HG03442 (cell line): ENCODE data around the gene B9D1.

Source experiments
- ATAC-seq: cut with Tn5 transposase; IDR thresholded peaks from one replicate; pipeline ENCODE4 v1.9.1; 2021; ENCODE audit warnings: mild to moderate bottlenecking, moderate library complexity; ENCODE audit not compliant: unreplicated experiment

B9D1 gene

GRCh38 chr17:19322129-19322505 is 40.4 kb downstream of the B9D1 start:
- ATAC-seq: no peak

DNA sequence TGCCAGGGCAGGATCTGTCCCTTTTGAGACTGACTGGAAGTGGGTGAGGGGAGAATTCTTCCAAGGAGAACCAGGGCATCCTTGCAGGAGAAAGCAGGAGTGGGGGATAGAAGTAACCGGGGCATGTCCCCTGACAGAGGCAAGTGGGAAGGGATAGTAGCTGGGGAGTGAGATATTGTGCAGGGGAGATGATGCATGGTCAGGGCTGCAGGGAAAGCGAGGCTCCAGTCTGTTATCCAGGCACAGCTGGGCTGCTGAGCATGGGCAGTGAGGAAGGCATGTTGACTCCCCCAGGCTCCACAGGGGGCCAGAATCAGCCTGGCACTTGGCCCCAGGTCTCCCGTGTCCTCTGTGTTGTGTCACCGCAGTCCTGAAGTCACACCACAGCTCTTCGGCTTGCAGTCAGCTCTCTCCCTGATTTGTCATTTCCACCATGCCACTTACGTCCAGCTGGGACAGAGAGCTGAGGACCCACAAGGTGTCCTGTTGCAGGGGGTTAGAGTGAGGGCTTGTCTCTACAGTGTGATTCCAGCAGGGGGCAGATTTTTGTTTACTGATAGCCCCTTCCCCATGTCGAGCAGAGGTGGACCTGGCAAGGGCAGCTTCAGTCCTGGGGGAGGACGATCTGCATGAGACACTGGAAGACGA is 40.9 kb downstream of the B9D1 start:
- no peak for ATAC-seq

GRCh38 chr17:19320876-19321275 is 41.6 kb downstream of the B9D1 start:
- no peak for ATAC-seq

DNA sequence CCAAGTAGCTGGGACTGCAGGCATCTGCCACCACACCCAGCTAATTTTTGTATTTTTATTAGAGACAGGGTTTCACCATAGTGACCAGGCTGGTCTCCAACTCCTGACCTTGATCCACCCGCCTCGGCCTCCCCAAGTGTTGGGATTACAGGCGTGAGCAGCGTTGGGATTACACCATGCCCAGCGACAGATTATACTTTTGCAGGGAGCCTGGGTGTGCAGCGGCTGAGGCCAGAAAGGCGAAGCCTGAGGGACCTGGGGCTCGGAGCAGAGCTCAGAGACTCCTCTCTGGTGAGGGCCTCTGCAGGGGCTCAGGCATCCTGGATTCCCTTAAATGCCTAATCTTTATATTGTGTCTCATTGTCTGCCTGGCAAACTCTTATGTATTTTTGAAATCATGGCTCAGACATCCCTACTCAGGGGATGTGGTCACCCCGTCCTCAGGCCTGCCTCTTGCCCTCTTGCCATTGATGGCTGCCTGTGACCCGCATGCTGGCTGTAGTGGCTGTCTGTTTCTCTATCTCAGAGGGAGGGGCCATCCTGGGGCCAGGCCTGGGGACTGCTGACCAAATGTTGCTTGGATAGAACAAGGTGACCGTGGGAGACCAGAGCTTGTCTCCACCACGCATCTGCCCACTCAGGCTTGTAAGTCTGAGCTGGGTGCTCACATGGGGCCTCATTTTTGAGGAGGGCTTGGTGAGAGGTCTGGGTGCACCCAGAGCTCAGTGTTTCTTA is 42.6 kb downstream of the B9D1 start:
- ATAC-seq: no peak

DNA sequence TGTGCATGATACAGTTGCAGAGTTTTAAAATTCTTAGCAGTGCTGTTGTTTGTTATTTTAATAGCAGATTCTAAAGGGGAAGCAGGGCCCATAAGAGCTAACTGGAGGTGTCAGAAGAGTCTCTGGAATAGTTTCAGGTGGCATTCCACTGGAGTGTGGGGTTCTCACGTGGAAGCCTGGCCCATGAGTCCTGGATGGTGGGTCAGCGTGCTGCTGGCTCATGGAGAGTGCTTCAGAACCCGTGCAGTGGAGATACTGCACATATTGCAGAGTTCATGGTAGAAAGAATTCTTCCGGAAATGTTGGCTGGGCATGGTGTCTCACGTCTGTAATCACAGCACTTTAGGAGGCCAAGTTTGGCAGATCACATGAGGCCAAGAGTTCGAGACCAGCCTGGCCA is 43.9 kb downstream of the B9D1 start:
- no peak for ATAC-seq

DNA sequence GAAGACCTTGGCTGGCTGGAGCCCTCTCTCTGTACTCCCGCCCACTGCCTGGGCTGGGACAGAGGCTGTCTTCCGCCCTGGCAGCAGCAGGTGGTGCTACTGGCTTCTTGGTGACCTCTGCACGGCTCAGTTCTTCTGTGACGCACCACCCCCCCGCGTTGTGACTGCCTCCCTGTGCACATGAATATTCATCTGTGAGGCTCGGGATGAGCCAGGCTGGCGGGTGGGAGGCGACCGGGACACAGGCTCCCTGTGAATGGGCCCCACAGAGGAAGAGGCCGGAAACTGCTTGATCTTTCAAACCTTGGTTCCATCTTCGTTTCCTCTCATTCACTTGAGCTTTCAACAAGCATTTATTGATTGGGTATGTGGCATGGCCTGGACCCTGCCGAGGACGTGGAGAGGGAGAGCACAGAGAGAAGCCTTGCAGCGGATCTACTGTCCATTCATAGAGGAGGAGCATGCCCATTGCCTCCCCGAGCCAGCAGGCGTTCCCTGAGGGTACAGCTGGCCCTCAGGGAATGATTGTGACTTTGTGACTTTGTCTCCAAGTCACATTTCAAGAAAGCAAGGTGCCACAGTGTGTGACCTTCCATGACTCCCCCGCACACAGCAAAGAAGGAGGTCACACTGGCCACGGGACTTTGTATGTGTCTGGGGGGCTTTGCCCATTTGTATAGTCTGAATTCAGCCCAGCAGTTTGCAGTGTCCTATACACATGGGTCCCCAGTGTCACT is 45.0 kb downstream of the B9D1 start:
- no peak for ATAC-seq

DNA sequence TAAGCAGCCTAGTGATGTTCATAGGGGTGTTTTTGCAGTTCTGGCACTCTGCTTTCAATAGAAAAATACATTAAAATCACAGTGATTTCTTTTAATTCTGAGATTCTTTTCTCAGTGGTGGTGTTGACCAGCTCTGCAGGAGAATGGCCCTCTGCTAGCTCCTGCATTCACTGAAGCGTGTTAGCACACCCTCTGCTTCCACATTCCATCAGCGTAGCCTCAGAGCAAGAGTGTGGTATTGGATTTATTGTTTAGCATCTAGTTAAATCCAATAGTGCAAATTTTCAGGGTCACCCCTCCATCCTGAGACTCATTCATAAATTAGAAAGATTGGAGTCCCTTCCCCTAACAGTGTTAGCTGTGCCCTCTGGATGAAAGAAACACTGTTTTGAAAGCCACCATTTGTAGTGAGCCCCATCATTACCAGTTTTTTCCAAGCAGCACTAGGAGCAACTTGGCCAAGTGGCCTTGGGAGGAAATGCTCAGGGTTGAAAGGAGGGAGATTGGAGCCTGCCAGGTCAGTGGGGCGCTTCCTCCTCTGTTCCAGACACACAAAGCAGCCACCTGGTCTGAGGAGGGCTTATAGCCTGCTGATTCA is 45.7 kb downstream of the B9D1 start:
- ATAC-seq: no peak

DNA sequence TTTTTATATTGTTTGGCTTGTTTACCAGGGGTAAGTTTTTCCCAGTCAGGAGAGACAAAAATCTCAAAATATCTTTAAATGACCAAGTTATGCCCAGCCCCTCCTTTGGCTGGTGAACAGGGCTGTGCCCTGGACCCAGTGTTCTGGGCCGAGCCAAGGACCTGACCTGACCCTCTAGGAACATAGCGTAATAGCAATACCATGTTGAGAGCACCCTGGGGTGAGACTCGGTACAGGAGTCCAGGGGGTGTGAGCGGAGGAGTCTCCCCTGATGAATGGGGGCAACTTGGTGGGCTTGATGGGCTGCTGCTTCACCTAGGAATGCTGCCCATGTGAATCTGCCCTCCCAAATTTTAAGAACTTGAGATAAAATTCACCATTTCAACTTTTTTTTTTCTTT is 47.4 kb downstream of the B9D1 start:
- ATAC-seq: no peak

DNA sequence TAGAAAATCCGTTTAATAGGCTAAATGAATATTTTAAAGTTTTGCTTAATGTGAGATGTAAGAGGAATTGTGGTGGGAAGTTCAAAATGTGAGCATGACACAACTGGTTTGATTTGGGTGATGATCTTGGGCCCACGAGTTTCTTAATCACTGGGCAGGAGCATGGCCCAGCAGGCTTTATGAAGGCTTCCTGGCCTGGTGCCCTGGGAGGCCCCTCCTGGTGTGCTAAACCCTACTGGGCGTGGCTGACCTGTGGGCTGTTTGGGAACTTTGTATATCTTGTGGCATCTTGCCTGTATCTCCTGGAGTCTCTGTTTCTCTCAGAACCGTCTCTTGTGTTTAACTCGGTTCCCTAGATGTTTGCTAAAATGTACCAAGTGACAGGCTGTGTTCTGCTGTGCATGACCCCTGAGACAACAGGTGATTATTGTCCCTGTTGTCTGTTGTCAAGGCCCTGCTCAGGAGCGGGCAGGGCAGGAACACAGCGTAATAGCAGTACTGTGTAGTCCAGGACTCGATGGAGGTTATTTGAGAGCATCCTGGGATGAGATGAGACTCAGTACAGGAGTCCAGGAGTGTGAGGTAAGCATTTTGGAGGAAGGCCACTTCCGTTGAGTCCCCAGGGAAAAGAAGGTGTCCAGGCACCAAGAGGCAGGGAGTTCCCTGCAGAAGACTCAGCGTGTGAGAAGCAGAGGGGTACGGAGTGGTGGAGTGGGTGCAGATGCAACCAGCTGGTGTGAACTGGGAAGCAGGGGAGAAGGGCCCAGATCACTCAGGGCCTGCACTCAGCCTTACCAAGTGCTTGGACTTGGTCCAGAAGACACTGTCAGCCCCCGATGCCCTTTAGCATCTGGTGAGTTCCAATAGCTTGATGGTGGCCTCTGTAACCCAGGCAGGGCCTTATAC is 48.5 kb downstream of the B9D1 start:
- no peak for ATAC-seq

DNA sequence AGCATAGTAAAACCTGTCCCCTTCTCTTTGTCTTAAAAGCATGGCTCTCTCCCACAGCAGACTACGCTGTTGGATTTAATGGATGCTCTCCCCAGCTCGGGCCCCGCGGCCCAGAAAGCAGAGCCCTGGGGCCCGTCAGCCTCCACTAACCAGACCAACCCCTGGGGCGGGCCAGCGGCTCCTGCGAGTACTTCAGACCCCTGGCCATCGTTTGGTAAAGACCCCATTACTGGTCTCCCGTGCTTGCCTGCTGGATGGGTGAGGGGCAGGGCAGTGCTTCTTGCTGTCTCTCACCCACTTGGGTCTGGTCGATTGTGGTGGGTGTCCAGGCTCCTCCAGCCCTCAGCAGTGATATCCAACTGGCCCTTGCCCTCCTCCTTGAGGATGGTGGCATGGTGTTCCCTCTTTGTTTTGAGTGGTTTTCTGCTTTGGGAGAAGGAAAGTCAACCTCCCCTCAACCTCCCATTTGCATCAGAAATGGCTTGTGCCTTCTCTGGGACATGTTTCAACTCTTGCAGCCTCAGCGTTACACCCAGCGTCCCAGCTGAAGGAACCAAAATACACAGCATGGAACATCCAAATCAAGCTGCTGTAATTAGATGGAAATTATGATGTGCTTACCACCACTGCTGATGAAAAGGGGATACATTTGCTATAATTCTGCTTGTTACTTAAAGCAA is 49.3 kb downstream of the B9D1 start:
- no peak for ATAC-seq

GRCh38 chr17:19312406-19312805 is 50.1 kb downstream of the B9D1 start:
- no peak for ATAC-seq

GRCh38 chr17:19311421-19312215 is 50.9 kb downstream of the B9D1 start:
- no peak for ATAC-seq

DNA sequence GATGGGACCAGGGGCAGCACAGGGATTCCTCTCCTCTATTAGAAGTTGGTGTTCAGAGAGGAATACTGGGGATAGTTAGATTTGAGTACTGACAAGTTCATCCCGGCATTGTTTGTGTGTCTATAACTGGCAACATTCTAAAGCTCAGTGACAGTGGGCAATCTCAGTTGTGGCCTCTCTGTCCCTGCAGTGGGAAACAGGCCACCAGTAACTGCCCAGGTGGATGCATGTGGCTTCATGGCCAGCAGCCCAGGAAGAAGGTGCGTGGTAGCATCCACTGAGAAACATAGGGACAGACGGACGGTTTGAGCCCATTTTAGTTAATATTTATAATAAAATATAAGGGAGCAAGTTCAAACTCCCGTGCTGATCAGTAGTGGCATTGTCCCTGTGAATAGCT is 51.5 kb downstream of the B9D1 start:
- ATAC-seq: no peak

GRCh38 chr17:19310151-19310550 is 52.4 kb downstream of the B9D1 start:
- ATAC-seq: no peak

DNA sequence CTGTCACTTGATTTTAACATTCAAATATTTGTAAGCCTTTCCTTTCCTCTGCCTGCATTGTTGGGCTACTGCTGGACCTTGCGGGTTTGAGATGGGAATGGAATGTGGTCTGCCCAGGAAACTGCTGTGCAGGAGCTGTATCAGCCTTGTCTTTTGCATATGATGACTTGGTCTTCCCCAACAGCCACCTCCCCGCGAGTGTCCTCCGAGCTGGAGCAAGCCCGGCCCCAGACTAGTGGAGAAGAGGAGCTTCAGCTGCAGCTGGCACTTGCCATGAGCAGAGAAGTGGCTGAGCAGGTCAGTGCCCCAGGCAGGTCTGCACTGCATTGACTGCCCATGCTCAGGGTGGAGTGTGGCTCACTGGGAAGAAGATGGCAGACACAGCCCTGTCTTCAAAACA is 52.8 kb downstream of the B9D1 start:
- ATAC-seq: no peak

DNA sequence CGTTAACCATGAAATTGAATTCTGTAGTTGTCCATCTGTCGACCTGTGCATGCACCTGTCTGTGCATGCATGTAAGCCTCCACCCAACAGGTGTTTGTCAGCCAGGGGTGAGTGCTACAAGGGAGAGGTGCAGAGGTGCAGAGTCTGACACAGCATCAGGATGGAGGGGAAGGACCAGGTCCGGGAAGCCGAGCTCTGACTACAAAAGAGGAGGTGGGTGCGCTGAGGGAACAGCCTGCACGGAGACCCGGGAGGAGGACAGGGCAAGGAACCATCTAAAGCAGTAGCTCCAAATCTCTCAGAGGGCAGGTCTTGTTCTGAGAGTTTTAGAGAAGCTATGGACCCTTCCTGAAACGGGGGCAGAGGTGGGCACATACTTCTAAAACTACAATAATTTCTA is 54.1 kb downstream of the B9D1 start:
- ATAC-seq: no peak

GRCh38 chr17:19307521-19307920 is 55.0 kb downstream of the B9D1 start:
- no peak for ATAC-seq

- peak; percentile 82 for ATAC-seq
These were observed 56.1 kb downstream of the B9D1 start for GRCh38 chr17:19306160-19307111.
